B cell (primary cell): ENCODE data around the gene DHX35.

Experiments used
- EZH2 ChIP-seq: IDR thresholded peaks from 2 replicates; pipeline ENCODE4 v1.6.1; 2012; ENCODE audit warnings: borderline replicate concordance, low read depth, mild to moderate bottlenecking, moderate library complexity, low read length; ENCODE audit not compliant: insufficient read depth, poor library complexity, severe bottlenecking
- TF ChIP-seq, protein P1 (sequence below): fragments of 200-600 bp; IDR thresholded peaks from one replicate; pipeline ENCODE4 v1.8.0; 2022; ENCODE audit warnings: antibody characterized with exemption, mild to moderate bottlenecking

DNA sequence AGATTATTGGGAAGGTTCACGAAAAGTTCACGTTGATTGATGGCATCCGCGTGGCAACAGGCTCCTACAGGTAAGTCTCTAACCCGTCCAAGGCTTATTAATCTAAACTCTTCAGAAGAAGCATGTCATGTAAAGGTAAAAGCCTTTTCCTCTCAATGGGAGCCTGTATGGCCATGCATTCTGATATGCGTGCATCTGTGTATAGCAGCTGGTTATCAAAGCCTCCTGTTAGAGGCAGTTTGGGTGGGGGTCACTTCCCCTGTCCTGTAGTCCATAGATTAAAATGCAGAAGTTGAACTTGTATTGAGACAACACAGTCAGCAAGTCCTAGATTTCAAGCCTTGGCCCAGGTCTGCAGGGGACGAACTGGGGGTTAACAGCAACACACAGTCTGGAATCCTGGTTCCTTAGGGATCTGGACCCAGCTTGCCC is 14.2 kb upstream of the DHX35 start:
- TF ChIP-seq, protein P1, sequence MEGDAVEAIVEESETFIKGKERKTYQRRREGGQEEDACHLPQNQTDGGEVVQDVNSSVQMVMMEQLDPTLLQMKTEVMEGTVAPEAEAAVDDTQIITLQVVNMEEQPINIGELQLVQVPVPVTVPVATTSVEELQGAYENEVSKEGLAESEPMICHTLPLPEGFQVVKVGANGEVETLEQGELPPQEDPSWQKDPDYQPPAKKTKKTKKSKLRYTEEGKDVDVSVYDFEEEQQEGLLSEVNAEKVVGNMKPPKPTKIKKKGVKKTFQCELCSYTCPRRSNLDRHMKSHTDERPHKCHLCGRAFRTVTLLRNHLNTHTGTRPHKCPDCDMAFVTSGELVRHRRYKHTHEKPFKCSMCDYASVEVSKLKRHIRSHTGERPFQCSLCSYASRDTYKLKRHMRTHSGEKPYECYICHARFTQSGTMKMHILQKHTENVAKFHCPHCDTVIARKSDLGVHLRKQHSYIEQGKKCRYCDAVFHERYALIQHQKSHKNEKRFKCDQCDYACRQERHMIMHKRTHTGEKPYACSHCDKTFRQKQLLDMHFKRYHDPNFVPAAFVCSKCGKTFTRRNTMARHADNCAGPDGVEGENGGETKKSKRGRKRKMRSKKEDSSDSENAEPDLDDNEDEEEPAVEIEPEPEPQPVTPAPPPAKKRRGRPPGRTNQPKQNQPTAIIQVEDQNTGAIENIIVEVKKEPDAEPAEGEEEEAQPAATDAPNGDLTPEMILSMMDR = no peak
- no peak for TF ChIP-seq EZH2
